Measurements from ENCODE around the gene BTBD2. TPM values are rescaled to one million over a fixed set of nuclear protein-coding genes. Genes with fewer than 3 reads are reported as not detected.
A peak's percentile ranks its signal among the peaks of the same experiment; 100 is the strongest.

Gene BTBD2
- total and polyA plus RNA-seq, 7 donors, result 30.1 to 68.4 (median 56.3) TPM

DNA sequence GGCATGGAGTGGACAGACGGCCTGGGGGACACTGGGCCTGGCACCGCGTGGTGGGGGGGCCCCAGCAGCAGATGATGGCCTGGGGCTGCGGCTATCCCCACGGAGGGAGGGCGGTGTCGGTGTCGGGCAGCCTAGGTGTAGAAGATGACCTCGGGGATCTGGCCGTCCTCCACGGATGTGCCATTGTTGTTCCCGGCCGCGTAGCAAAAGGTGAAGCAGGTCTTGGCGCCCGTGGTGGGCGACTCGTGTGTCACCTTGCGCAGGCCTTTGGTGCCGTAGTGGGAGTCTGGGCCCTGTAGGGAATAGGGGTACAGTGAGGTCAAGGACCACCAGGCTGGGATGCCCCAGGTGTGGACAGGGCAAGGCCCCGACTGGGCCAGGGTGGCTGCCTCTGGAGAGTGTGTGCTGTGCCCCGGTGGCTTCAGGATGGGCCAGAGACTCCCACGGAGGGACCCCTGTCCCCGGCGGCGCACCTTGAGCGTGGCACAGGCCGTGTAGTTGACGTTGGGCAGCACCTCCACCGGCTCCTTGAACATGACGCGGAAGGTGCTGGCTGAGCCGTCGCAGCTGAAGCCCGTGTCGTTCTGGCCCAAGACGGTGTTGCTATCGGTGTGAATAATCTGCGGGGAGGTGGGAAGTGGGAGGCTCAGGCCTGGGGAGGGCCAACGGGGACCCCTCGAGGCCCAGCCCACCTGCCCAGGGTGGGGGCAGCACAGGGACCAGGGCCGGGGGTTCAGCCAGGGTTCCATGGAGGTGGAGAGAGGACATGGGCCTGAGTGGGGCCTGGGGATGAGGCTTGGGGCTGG is 29.0 kb downstream of the BTBD2 start:
- H3K27me3 ChIP-seq (ENCODE audit: insufficient read depth in 3 of 3, low read length in 2 of 3), result no peaks in the 10 kb centered on the region
- DNase-seq (no peak), ATAC-seq (peak in 1 of 4 donors; percentile 17)
- intact Hi-C loops (cut with DNase I), result no loop called here
- no peak for TF ChIP-seq CTCF (IDR thresholded peaks at IDR 0.05)
- no peak overlapping the region for H3K4me3 ChIP-seq
- no peak overlapping the region for H3K27ac ChIP-seq
- H3K9me3 ChIP-seq, result no peaks in the 10 kb centered on the region
- 83 to 87% (median 86%) methylated on average over 41 to 42 of the region's 42 CpGs for WGBS, 3 donors
- H3K36me3 ChIP-seq (ENCODE audit: insufficient read depth in 1 of 2, low read depth in 1 of 2), result peaks cover 6 to 87% of the 10 kb centered on the region in 2 donors
- H3K4me1 ChIP-seq, result no peaks in the 10 kb centered on the region

GRCh38 chr19:1985588-1986356 is 29.7 kb downstream of the BTBD2 start:
- Histone ChIP-seq H3K27me3 (ENCODE audit: insufficient read depth in 3 of 3, low read length in 2 of 3) (no peaks in the 10 kb centered on the region), H3K27ac (no peak overlapping the region), H3K36me3 (ENCODE audit: insufficient read depth in 1 of 2, low read depth in 1 of 2) (peaks cover 6 to 87% of the 10 kb centered on the region in 2 donors), H3K4me3 (no peak overlapping the region), H3K9me3 (no peaks in the 10 kb centered on the region), H3K4me1 (no peaks in the 10 kb centered on the region)
- ATAC-seq (peak in 2 of 4 donors; percentile 17 to 20), DNase-seq (no peak)
- WGBS, 3 donors, result 85 to 88% (median 86%) methylated on average over 37 to 44 of the region's 44 CpGs
- TF ChIP-seq CTCF (IDR thresholded peaks at IDR 0.05), result no peak
- intact Hi-C loops (cut with DNase I), result no loop called here

GRCh38 chr19:1984357-1984756 is 31.2 kb downstream of the BTBD2 start:
- intact Hi-C loops (cut with DNase I), result no loop called here
- Histone ChIP-seq H3K4me1 (no peaks in the 10 kb centered on the region), H3K9me3 (no peaks in the 10 kb centered on the region), H3K27me3 (ENCODE audit: insufficient read depth in 3 of 3, low read length in 2 of 3) (no peaks in the 10 kb centered on the region), H3K27ac (no peak overlapping the region), H3K4me3 (no peak overlapping the region), H3K36me3 (ENCODE audit: insufficient read depth in 1 of 2, low read depth in 1 of 2) (peaks cover 6 to 87% of the 10 kb centered on the region in 2 donors)
- WGBS, 3 donors, result 83 to 93% (median 91%) methylated on average over 10 of the region's 10 CpGs
- DNase-seq (no peak), ATAC-seq (no peak)
- no peak for TF ChIP-seq CTCF (IDR thresholded peaks at IDR 0.05)

DNA sequence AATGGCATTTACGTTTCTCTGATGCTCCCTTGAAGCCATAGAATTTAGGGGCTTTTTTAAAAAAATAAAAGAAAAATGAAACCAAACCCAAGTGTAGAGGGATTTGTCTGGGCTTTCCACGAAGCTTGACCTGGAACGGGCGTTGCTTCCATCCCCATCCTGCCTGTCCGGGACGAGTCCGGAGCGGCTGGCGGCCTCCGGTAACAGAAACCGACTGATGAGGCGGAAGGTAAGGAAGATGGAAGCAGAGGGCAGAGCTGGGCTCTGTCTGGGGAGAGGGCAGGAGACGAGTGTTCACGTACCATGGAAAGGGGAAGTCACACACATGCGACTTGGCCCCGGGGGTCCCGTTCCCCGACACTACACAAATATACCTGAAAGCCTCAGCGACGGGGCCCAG is 34.3 kb downstream of the BTBD2 start:
- Histone ChIP-seq H3K4me3 (no peak overlapping the region), H3K27me3 (ENCODE audit: insufficient read depth in 3 of 3, low read length in 2 of 3) (no peaks in the 10 kb centered on the region), H3K4me1 (no peaks in the 10 kb centered on the region), H3K27ac (no peak overlapping the region), H3K9me3 (no peaks in the 10 kb centered on the region), H3K36me3 (ENCODE audit: insufficient read depth in 1 of 2, low read depth in 1 of 2) (peaks cover 6 to 69% of the 10 kb centered on the region in 2 donors)
- intact Hi-C loops (cut with DNase I), result no loop called here
- ATAC-seq, result no peak
- TF ChIP-seq CTCF (IDR thresholded peaks at IDR 0.05), result no peak
- 93 to 94% (median 93%) methylated on average over 20 of the region's 20 CpGs for WGBS, 3 donors
- no peak for DNase-seq

All from psoas muscle (tissue), 8 donors.